Measurements from ENCODE around the gene ALDH8A1.
A peak's percentile ranks its signal among the peaks of the same experiment; 100 is the strongest.

The ALDH8A1 gene

GRCh38 chr6:134932535-134933470, 17.1 kb downstream of the ALDH8A1 start:
- peaks cover 0 to 4% of the 10 kb centered on the region in 2 experiments for H3K4me1 ChIP-seq (ENCODE audit: control insufficient read depth in 1 of 2, insufficient read depth in 2 of 2, low read length in 2 of 2)
- no peaks in the 10 kb centered on the region for H3K36me3 ChIP-seq (ENCODE audit: control insufficient read depth in 1 of 2, insufficient read depth in 2 of 2, low read length in 2 of 2)
- no peak overlapping the region for H3K18ac ChIP-seq (ENCODE audit: low read length)
- H3K9ac ChIP-seq (ENCODE audit: low read length): no peak overlapping the region
- H2AFZ ChIP-seq (ENCODE audit: insufficient read depth, low read length, poor library complexity): no peak overlapping the region
- peak overlapping the region; percentile 29 for H4K91ac ChIP-seq (ENCODE audit: low read depth, low read length)
- no peaks in the 10 kb centered on the region for H3K27me3 ChIP-seq (ENCODE audit: insufficient read depth, low read length)
- H4K8ac ChIP-seq (ENCODE audit: low read depth, low read length): no peak overlapping the region
- H3K79me2 ChIP-seq (ENCODE audit: control insufficient read depth, insufficient read depth, low read length, poor library complexity): no peaks in the 10 kb centered on the region
- H2BK5ac ChIP-seq (ENCODE audit: low read depth, low read length, poor library complexity): no peak overlapping the region
- WGBS (ENCODE audit: extremely low coverage, insufficient coverage, insufficient read length): no CpG with 5 or more reads among the region's 11 CpGs
- H3K79me1 ChIP-seq (ENCODE audit: low read length): no peaks in the 10 kb centered on the region
- H4K12ac ChIP-seq (ENCODE audit: low read depth, low read length): no peak overlapping the region
- H2BK12ac ChIP-seq (ENCODE audit: low read length): no peak overlapping the region
- no peak overlapping the region for H3K4ac ChIP-seq (ENCODE audit: low read depth, low read length)
- H2BK120ac ChIP-seq (ENCODE audit: insufficient read depth, low read length, poor library complexity): no peak overlapping the region
- H3K14ac ChIP-seq (ENCODE audit: low read length): no peak overlapping the region
- H3K4me3 ChIP-seq (ENCODE audit: low read depth, low read length): no peak overlapping the region
- H3K4me2 ChIP-seq (ENCODE audit: low read length): no peak overlapping the region
- H2AK5ac ChIP-seq (ENCODE audit: low read length): no peak overlapping the region
- no peak overlapping the region for H3K23ac ChIP-seq (ENCODE audit: low read length)
- peaks cover 1% of the 10 kb centered on the region for H3K9me3 ChIP-seq (ENCODE audit: insufficient read depth, low read depth, low read length)
- no peak overlapping the region for H3K27ac ChIP-seq (ENCODE audit: low read depth, low read length)
- DNase-seq: peak; percentile 77 to 87

GRCh38 chr6:134932098-134932497, 17.8 kb downstream of the ALDH8A1 start:
- Histone ChIP-seq H3K27me3 (ENCODE audit: insufficient read depth, low read length) (no peaks in the 10 kb centered on the region), H3K4me3 (ENCODE audit: low read depth, low read length) (no peak overlapping the region), H2BK120ac (ENCODE audit: insufficient read depth, low read length, poor library complexity) (no peak overlapping the region), H4K12ac (ENCODE audit: low read depth, low read length) (no peak overlapping the region), H2AFZ (ENCODE audit: insufficient read depth, low read length, poor library complexity) (no peak overlapping the region), H3K36me3 (ENCODE audit: control insufficient read depth in 1 of 2, insufficient read depth in 2 of 2, low read length in 2 of 2) (no peaks in the 10 kb centered on the region), H4K91ac (ENCODE audit: low read depth, low read length) (no peak overlapping the region), H3K79me1 (ENCODE audit: low read length) (no peaks in the 10 kb centered on the region), H3K4me1 (ENCODE audit: control insufficient read depth in 1 of 2, insufficient read depth in 2 of 2, low read length in 2 of 2) (peaks cover 0 to 4% of the 10 kb centered on the region in 2 experiments), H2AK5ac (ENCODE audit: low read length) (no peak overlapping the region), H3K4me2 (ENCODE audit: low read length) (no peak overlapping the region), H3K14ac (ENCODE audit: low read length) (no peak overlapping the region), H3K27ac (ENCODE audit: low read depth, low read length) (no peak overlapping the region), H3K18ac (ENCODE audit: low read length) (no peak overlapping the region), H3K9ac (ENCODE audit: low read length) (no peak overlapping the region), H2BK12ac (ENCODE audit: low read length) (no peak overlapping the region), H3K9me3 (ENCODE audit: insufficient read depth, low read depth, low read length) (peaks cover 1% of the 10 kb centered on the region), H3K79me2 (ENCODE audit: control insufficient read depth, insufficient read depth, low read length, poor library complexity) (no peaks in the 10 kb centered on the region), H3K4ac (ENCODE audit: low read depth, low read length) (no peak overlapping the region), H2BK5ac (ENCODE audit: low read depth, low read length, poor library complexity) (no peak overlapping the region), H4K8ac (ENCODE audit: low read depth, low read length) (no peak overlapping the region), H3K23ac (ENCODE audit: low read length) (no peak overlapping the region)
- no CpG with 5 or more reads among the region's 5 CpGs for WGBS (ENCODE audit: extremely low coverage, insufficient coverage, insufficient read length)
- DNase-seq: peak; percentile 74 to 94

GRCh38 chr6:134930463-134930862, 19.4 kb downstream of the ALDH8A1 start:
- no CpG with 5 or more reads among the region's 6 CpGs for WGBS (ENCODE audit: extremely low coverage, insufficient coverage, insufficient read length)
- Histone ChIP-seq H2BK5ac (ENCODE audit: low read depth, low read length, poor library complexity) (no peak overlapping the region), H3K79me1 (ENCODE audit: low read length) (no peaks in the 10 kb centered on the region), H3K4ac (ENCODE audit: low read depth, low read length) (no peak overlapping the region), H2BK120ac (ENCODE audit: insufficient read depth, low read length, poor library complexity) (no peak overlapping the region), H4K8ac (ENCODE audit: low read depth, low read length) (no peak overlapping the region), H4K12ac (ENCODE audit: low read depth, low read length) (no peak overlapping the region), H2BK12ac (ENCODE audit: low read length) (no peak overlapping the region), H3K36me3 (ENCODE audit: control insufficient read depth in 1 of 2, insufficient read depth in 2 of 2, low read length in 2 of 2) (no peaks in the 10 kb centered on the region), H3K9ac (ENCODE audit: low read length) (no peak overlapping the region), H3K9me3 (ENCODE audit: insufficient read depth, low read depth, low read length) (peaks cover 1% of the 10 kb centered on the region), H4K91ac (ENCODE audit: low read depth, low read length) (no peak overlapping the region), H3K79me2 (ENCODE audit: control insufficient read depth, insufficient read depth, low read length, poor library complexity) (no peaks in the 10 kb centered on the region), H3K27me3 (ENCODE audit: insufficient read depth, low read length) (no peaks in the 10 kb centered on the region), H2AFZ (ENCODE audit: insufficient read depth, low read length, poor library complexity) (no peak overlapping the region), H3K4me2 (ENCODE audit: low read length) (no peak overlapping the region), H3K4me1 (ENCODE audit: control insufficient read depth in 1 of 2, insufficient read depth in 2 of 2, low read length in 2 of 2) (no peaks in the 10 kb centered on the region), H2AK5ac (ENCODE audit: low read length) (no peak overlapping the region), H3K18ac (ENCODE audit: low read length) (no peak overlapping the region), H3K27ac (ENCODE audit: low read depth, low read length) (no peak overlapping the region), H3K4me3 (ENCODE audit: low read depth, low read length) (no peak overlapping the region), H3K23ac (ENCODE audit: low read length) (no peak overlapping the region), H3K14ac (ENCODE audit: low read length) (no peak overlapping the region)
- peak; percentile 96 to 100 for DNase-seq

- H3K23ac ChIP-seq (ENCODE audit: low read length): no peak overlapping the region
- no peak overlapping the region for H4K8ac ChIP-seq (ENCODE audit: low read depth, low read length)
- H2BK5ac ChIP-seq (ENCODE audit: low read depth, low read length, poor library complexity): no peak overlapping the region
- H3K9ac ChIP-seq (ENCODE audit: low read length): no peak overlapping the region
- H3K4me2 ChIP-seq (ENCODE audit: low read length): no peak overlapping the region
- H3K9me3 ChIP-seq (ENCODE audit: insufficient read depth, low read depth, low read length): peaks cover 1% of the 10 kb centered on the region
- no peak overlapping the region for H3K27ac ChIP-seq (ENCODE audit: low read depth, low read length)
- no peak overlapping the region for H2AFZ ChIP-seq (ENCODE audit: insufficient read depth, low read length, poor library complexity)
- H2AK5ac ChIP-seq (ENCODE audit: low read length): no peak overlapping the region
- H3K79me2 ChIP-seq (ENCODE audit: control insufficient read depth, insufficient read depth, low read length, poor library complexity): no peaks in the 10 kb centered on the region
- no peak for DNase-seq
- no peak overlapping the region for H2BK12ac ChIP-seq (ENCODE audit: low read length)
- no peaks in the 10 kb centered on the region for H3K79me1 ChIP-seq (ENCODE audit: low read length)
- no peak overlapping the region for H3K4me3 ChIP-seq (ENCODE audit: low read depth, low read length)
- no peak overlapping the region for H4K91ac ChIP-seq (ENCODE audit: low read depth, low read length)
- no peak overlapping the region for H3K4ac ChIP-seq (ENCODE audit: low read depth, low read length)
- no peaks in the 10 kb centered on the region for H3K4me1 ChIP-seq (ENCODE audit: control insufficient read depth in 1 of 2, insufficient read depth in 2 of 2, low read length in 2 of 2)
- no peak overlapping the region for H3K14ac ChIP-seq (ENCODE audit: low read length)
- H3K18ac ChIP-seq (ENCODE audit: low read length): no peak overlapping the region
- WGBS (ENCODE audit: extremely low coverage, insufficient coverage, insufficient read length): no CpG with 5 or more reads among the region's 6 CpGs
- no peak overlapping the region for H4K12ac ChIP-seq (ENCODE audit: low read depth, low read length)
- no peak overlapping the region for H2BK120ac ChIP-seq (ENCODE audit: insufficient read depth, low read length, poor library complexity)
- no peaks in the 10 kb centered on the region for H3K27me3 ChIP-seq (ENCODE audit: insufficient read depth, low read length)
- H3K36me3 ChIP-seq (ENCODE audit: control insufficient read depth in 1 of 2, insufficient read depth in 2 of 2, low read length in 2 of 2): no peaks in the 10 kb centered on the region
These were observed 21.6 kb downstream of the ALDH8A1 start for GRCh38 chr6:134928151-134928900.
